CD4-positive, alpha-beta T cell treated with Interleukin-6 for 4 hours (primary cell): ENCODE data around the gene SLC22A23.

Experiments
- DNase-seq: peaks from one replicate; pipeline ENCODE4 v3.0.0-alpha.2; 2020; ENCODE audit warnings: mixed read lengths

Gene SLC22A23

DNA sequence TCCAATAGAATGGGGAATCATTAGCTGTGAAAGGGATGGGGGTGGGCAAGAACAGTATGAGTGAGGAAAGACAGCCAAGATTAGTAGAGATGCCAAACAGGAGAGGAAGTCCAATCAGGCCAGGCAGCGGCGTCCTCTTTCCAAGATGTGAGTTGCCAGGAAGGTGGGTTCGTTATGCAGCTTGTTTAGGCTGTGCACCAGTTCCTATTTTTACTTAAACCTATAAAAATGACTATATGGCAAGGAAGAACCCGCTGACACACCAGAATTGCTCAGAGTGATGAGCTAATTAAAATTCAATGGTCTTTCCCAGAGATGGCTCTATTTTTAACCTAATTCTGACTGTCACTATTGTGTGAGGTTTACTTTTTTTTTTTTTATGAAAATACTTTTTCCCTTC lies 88.2 kb downstream of the SLC22A23 start:
- DNase-seq = no peak

DNA sequence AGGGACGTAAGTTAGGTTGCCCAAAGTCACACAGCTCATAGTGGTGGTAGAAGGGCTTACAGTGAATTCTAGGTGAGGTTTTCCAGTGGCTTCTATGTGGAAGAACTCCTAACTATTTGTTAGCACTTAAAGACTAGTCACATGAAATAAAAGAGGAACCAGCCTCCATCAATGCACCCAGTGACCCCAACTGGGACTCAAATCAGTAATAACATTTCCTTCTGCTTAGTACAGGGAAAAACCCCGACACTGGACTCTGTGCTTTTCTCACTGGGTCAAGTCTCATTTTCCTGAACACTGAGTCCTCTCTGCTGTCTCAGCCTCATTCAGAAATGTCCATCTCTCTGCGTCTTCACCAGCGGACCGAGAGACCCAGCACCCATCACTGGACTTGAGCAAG lies 89.2 kb downstream of the SLC22A23 start:
- no peak for DNase-seq

- no peak for DNase-seq
These were observed 90.0 kb downstream of the SLC22A23 start for GRCh38 chr6:3366596-3367413.

DNA sequence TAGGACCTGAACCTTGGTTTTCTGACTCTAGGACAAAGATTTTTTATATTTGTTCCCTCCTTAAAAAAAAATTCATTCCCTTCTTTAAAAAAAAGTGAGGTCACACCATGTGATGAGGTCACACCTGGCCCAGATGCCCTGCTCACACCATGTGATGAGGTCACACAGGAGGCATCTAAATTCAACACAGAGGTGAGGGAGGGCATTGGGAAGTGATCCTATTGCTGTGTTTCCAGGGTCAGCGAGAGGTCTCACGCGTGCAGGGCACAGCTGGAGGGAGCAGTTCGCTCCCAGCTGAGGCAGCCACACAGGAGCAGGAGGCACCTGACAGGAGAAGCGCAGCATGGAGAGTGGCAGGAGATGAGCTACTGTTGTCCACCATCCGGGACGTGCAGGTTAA lies 92.5 kb downstream of the SLC22A23 start:
- no peak for DNase-seq

DNA sequence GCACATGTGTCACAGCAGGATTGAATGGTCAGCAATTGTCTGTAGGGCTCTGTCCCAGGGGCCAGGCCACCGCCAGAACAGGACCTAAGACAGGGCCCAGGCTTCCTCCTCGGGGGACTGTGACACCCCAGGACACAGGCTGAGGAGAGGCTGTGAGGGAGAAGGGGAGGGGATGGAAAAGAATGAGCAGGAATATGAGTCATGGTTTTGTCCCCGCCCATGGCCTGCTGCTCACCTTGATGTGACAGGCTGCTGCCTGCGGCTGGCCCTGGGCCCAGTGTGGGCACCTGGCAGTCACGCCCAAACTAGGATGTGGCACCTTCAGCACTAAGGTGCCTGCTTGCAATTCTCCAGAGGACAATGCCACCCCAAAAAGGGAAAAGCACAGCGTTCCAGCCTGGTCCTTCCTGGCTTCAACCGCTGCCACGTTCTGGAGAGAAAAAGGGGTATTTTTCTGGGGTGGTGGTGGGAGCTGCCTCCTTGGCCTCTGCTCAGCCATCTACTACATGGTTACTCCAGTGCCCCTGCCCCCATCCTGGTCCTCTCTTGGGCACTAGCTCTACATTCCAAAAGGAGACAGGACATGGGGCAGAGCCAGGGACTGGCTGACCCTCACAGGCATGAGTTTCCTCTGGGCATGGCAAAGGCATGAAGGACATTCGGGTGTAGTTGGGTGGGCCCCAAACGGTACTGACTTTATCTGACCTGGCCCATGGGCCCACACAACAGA lies 93.4 kb downstream of the SLC22A23 start:
- DNase-seq = no peak

- DNase-seq = no peak
These were observed 95.4 kb downstream of the SLC22A23 start for GRCh38 chr6:3361312-3362037.

GRCh38 chr6:3360727-3361045 lies 96.2 kb downstream of the SLC22A23 start:
- DNase-seq = no peak

- DNase-seq = no peak
These were observed 96.7 kb downstream of the SLC22A23 start for GRCh38 chr6:3359973-3360726.

GRCh38 chr6:3359101-3359752 lies 97.6 kb downstream of the SLC22A23 start:
- DNase-seq = no peak

DNA sequence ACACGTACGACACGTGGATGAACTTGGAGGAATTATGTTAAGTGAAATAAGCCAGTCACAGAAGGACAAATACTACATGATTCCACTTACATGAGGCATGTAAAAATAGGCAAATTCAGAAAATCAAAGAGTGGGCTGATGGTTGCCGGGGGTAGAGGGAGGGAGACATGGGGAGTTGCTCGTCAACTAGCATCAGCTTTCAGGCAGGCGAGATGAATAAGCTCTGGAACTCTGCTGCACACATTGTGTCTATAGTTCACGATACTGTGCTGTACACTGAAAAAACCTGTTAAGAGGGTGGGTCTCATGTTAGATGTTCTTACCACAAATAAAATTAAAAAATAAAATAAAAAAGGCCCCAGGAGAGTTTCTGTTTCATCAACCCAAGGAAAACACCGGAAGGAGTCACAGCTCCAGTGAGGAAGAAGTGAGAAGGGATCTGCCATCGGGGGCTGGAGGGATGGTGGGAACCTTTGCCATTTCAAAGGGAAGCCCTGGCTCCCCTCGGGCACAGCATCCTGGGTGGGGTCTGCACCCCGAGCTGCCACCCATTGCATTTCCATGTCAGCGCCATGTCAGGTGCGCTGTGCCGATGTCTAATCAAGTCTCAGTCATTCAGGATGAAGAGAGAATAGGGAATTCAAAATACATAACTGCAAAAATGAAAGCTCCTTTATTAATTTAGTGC lies 98.3 kb downstream of the SLC22A23 start:
- DNase-seq = no peak

DNA sequence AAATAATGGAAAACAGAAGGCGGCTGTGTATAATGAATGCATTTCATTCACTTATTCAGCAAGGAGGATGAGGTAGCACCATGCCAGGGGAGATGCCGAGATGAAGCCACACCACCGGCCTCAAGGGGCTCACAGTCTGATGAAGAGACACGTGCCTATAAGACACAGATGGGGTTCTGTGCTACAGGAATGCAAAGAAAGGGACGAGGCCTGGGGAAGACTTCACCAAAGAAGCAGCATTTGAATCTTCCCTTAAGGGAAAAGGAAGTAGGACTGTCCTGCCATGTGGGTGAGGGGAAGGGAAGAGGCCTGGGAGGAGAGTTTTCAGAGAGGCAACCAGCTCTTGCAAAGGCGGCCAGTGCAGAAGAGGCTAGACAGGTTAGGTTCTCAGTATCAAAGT lies 99.2 kb downstream of the SLC22A23 start:
- no peak for DNase-seq

DNA sequence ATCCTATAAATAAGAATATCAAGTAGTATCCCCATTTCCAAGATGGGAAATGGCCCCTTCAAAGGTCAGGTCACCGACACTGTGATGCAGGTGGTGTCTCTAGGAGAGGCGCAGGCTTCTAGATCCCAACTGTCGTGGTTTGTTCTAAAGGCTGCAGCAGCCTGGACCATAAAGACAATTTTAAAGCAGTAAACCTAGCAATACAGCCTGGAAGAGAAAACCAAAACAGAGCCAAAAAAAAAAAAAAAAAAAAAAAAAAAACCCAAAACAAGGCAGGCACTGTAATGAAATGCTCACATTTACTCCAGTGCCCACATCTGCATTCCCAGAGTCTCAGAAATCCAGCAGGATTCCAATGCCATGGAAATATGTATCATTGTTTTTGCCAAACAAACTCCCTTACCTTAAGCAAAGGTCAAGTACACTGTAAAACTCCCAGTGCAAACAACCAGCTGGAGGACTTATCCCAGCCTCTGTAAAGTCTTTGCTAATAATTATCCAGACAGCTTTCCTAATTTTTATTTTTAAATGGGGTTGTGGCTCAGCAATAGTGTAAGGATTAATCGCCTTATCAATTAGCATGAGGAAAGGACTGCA lies 99.9 kb downstream of the SLC22A23 start:
- DNase-seq = no peak

DNA sequence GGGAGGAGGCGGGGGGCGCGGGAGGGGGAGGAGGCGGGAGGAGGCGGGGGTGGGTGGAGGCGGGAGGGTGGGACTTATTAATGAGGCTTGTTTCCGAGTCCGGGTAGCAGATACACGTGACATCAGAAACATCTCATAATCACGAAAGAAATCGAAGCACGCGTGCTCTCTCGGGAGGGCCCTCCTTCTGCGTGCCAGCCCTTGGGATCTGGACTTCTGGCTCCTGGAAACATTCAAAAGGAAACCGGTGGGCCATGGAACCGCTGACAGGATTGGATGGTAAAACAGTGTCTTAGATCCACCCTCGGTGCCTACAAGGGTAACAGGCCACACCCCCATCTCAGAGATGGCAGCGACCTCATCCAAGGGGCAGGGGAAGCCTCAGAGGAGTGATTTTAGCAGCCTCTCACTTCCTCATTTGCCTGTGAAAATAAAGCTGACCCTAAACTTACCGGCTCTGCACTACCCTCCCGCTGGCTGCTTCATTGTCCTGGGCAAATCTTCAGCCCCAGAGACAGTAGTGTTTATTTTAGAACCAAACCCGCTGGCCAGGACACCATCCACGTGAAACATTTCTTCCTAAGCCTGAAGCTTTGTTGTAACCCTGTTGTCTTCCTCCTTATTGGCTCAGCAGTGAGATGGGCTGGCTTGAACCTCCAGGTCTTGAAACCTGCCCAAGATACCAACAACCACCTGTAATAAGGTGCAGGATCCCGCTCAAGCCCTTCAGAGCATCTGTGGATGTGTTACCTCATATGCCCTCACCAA lies 100.6 kb downstream of the SLC22A23 start:
- peak; percentile 77 for DNase-seq

DNA sequence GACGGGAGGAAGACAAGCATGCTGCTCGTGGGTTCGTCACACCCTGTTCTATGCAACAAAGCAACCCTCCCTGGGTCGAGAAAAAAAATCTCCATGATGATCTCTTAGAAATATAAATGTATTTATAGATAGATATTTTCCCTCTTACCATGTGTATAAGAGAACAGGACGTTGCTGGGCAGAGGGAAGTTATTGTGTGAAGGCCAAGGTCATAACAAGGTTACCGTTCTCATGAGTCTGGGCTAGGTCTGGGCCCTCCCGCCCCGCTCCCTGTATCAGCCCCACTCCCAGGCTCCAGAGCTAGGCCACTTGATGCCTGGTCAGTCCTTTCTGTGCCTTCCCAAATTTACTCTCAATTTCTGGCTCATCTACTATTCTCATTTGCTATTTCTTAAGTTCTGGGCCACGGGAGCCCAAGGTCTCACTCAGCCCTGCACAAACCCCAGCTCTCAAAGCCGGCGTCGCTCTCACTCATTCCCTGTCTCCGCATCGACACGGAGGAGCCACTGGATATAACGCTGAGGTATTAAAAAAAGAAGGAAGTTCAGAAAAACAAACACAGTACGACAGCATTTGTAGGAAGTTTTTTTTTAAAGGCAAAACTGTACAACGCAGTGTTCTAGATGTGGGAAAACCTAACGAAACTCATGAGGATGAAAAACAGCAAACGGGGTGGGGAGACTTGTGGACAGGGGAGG lies 101.3 kb downstream of the SLC22A23 start:
- DNase-seq = peak; percentile 46

GRCh38 chr6:3355011-3355357 lies 101.9 kb downstream of the SLC22A23 start:
- DNase-seq = no peak

- no peak for DNase-seq
These were observed 102.9 kb downstream of the SLC22A23 start for GRCh38 chr6:3353939-3354338.

DNA sequence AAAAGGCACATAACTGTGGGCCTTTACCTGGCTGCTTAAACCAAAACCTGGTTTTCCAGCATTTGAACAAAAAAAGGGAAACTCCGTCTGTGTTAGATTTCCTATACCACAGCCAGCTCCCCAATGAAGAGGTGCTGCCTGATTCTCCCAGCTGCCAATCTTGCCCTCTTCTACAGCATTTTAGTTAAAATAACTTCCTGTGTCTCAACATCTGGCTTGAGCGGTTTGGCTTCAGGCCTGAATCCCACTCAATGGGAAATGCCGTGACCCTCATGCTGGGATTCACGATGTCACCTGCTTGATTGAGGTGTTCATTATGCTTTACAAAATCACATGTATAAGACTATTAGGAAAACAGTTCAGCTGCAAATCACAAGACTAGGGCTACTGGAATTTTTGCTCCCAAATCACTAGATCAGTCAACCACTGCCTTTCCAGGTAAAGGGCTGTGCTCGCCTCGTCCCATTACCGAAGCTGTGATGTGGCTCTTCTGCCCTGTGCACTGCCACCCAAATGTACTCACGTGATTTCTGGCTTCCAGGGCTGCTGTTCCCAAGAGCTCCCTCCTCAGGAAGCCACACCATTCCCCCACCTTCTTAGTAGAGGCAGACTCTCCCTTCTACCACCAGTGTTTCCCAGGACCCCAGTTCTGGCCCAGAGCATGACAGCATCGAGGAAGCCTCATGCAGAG lies 103.5 kb downstream of the SLC22A23 start:
- DNase-seq = no peak

DNA sequence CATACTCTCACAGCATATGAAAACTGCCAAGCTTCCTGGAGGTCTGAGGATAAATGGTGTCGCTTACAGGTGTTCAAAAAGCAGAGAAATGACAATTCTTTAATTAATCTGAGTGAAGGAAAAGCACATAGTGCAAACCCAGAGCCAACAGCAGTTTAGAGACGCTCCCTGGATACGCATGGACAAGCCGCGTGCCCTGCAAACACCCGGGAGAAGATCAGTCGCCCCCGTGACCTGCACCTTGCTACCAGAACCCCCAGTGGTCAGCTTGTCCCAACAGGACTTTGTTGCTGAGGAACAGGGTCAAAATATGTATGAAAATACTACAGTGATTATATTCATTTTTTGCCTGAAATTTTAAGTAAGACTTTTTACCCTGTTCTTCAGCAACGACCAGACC lies 104.2 kb downstream of the SLC22A23 start:
- no peak for DNase-seq

DNA sequence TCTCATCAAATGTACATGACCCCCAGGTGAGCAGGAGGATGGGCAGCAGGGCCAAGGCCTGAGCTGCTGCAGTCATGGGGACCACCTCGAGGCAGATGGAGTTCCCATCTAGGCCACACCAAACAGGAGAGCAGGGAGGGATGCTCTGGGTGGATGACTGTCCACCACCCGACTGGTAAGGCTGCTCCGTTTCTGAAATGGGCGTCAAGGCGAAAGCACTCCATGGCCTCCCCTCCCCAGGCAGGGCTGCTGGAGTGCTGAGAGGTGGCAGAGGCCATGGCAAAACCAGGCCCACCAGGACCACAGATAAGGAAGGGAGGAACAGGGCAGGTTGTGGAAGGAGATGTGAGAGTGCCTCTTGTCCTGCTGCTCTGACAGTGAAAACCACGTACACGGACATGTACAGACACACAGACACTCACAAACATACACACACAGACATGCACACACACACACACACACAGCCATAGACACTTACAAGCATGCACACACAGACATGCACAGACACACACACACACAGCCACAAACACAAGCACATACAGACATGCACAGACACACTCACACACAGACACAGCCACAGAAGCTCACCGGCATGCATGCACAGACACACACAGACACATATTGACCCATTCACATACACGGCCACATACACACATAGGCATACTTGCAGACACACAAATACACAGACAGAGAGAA lies 104.9 kb downstream of the SLC22A23 start:
- no peak for DNase-seq
